GM23338 (cell line): ENCODE data around the gene EXPH5.

ENCODE experiments used
- CREB1 ChIP-seq: fragments of 250-450 bp; sonication (Bioruptor Pico); IDR thresholded peaks from 2 replicates; pipeline ENCODE4 v1.5.0; 2020; ENCODE audit warnings: low read depth, mild to moderate bottlenecking, moderate library complexity
- EZH2 ChIP-seq: fragments of 200-600 bp; sonication (generic); IDR thresholded peaks from one replicate; pipeline ENCODE4 v1.8.0; 2017; ENCODE audit warnings: antibody characterized with exemption, mild to moderate bottlenecking, low read depth; ENCODE audit not compliant: unreplicated experiment
- EZH2phosphoT487 ChIP-seq: fragments of 200-600 bp; sonication (generic); IDR thresholded peaks from one replicate; pipeline ENCODE4 v1.8.1; 2018; ENCODE audit warnings: antibody characterized with exemption; ENCODE audit not compliant: unreplicated experiment
- JUNB ChIP-seq: IDR thresholded peaks from one replicate; pipeline ENCODE4 v1.6.1; 2016; ENCODE audit warnings: antibody characterized with exemption; ENCODE audit not compliant: unreplicated experiment
- POLR2AphosphoS5 ChIP-seq: IDR thresholded peaks from 2 replicates; pipeline ENCODE4 v1.6.1; 2016; ENCODE audit warnings: antibody characterized with exemption, low read depth
- ZNF114 ChIP-seq: fragments of 250-450 bp; sonication (Bioruptor Pico); IDR thresholded peaks from 2 replicates; pipeline ENCODE4 v1.5.0; 2020; ENCODE audit warnings: mild to moderate bottlenecking, moderate library complexity
- TF ChIP-seq, protein P1 (sequence below), 2 experiments: fragments of 200-600 bp in 1 of 2; sonication (generic) in 1 of 2; conservative IDR thresholded peaks; 2 replicates each; pipeline versions ENCODE4 v1.5.1 to v1.6.1; 2016 to 2017; ENCODE audit warnings: antibody characterized with exemption in 2 of 2, low read depth in 2 of 2, mild to moderate bottlenecking in 2 of 2, moderate library complexity in 1 of 2
- TF ChIP-seq, protein P2 (sequence below): IDR thresholded peaks from 2 replicates; pipeline ENCODE4 v1.6.1; 2016; ENCODE audit warnings: antibody characterized with exemption
- TF ChIP-seq, protein P3 (sequence below): IDR thresholded peaks from one replicate; pipeline ENCODE4 v1.6.1; 2018; ENCODE audit warnings: antibody characterized with exemption; ENCODE audit not compliant: unreplicated experiment

DNA sequence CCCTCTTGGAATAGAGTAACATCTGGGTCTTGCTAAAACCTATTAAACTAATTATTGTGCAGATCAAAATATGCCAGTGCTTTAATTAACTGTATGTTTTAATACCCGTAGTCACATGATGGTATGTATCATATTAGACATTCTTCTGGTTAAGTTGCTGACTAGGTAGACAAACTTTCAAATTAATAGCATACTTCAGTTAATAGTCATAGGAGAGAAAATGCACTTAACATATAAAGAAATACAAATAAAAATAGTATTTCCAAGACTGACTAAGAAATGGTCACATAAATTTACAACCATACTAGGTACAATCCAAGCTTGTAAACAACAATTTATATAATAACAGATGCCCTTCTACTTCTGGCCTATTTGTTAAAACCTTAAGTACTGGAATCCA lies 7.6 kb upstream of the EXPH5 start:
- TF ChIP-seq POLR2AphosphoS5 (no peak), EZH2 (no peak), EZH2phosphoT487 (no peak), ZNF114 (CRISPR knock-in tag) (no peak), JUNB (no peak), CREB1 (CRISPR knock-in tag) (no peak)
- TF ChIP-seq, protein P1, sequence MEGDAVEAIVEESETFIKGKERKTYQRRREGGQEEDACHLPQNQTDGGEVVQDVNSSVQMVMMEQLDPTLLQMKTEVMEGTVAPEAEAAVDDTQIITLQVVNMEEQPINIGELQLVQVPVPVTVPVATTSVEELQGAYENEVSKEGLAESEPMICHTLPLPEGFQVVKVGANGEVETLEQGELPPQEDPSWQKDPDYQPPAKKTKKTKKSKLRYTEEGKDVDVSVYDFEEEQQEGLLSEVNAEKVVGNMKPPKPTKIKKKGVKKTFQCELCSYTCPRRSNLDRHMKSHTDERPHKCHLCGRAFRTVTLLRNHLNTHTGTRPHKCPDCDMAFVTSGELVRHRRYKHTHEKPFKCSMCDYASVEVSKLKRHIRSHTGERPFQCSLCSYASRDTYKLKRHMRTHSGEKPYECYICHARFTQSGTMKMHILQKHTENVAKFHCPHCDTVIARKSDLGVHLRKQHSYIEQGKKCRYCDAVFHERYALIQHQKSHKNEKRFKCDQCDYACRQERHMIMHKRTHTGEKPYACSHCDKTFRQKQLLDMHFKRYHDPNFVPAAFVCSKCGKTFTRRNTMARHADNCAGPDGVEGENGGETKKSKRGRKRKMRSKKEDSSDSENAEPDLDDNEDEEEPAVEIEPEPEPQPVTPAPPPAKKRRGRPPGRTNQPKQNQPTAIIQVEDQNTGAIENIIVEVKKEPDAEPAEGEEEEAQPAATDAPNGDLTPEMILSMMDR (conservative IDR thresholded peaks at IDR 0.05; ENCODE audit: low read depth in 2 of 2) = no peak
- TF ChIP-seq, protein P2, sequence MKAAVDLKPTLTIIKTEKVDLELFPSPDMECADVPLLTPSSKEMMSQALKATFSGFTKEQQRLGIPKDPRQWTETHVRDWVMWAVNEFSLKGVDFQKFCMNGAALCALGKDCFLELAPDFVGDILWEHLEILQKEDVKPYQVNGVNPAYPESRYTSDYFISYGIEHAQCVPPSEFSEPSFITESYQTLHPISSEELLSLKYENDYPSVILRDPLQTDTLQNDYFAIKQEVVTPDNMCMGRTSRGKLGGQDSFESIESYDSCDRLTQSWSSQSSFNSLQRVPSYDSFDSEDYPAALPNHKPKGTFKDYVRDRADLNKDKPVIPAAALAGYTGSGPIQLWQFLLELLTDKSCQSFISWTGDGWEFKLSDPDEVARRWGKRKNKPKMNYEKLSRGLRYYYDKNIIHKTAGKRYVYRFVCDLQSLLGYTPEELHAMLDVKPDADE = no peak
- TF ChIP-seq, protein P3, sequence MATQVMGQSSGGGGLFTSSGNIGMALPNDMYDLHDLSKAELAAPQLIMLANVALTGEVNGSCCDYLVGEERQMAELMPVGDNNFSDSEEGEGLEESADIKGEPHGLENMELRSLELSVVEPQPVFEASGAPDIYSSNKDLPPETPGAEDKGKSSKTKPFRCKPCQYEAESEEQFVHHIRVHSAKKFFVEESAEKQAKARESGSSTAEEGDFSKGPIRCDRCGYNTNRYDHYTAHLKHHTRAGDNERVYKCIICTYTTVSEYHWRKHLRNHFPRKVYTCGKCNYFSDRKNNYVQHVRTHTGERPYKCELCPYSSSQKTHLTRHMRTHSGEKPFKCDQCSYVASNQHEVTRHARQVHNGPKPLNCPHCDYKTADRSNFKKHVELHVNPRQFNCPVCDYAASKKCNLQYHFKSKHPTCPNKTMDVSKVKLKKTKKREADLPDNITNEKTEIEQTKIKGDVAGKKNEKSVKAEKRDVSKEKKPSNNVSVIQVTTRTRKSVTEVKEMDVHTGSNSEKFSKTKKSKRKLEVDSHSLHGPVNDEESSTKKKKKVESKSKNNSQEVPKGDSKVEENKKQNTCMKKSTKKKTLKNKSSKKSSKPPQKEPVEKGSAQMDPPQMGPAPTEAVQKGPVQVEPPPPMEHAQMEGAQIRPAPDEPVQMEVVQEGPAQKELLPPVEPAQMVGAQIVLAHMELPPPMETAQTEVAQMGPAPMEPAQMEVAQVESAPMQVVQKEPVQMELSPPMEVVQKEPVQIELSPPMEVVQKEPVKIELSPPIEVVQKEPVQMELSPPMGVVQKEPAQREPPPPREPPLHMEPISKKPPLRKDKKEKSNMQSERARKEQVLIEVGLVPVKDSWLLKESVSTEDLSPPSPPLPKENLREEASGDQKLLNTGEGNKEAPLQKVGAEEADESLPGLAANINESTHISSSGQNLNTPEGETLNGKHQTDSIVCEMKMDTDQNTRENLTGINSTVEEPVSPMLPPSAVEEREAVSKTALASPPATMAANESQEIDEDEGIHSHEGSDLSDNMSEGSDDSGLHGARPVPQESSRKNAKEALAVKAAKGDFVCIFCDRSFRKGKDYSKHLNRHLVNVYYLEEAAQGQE = no peak
